ENCODE results near the gene ANKRD53. TPM values are rescaled to one million over a fixed set of nuclear protein-coding genes. Genes with fewer than 3 reads are reported as not detected.
A peak's percentile ranks its signal among the peaks of the same experiment; 100 is the strongest.

The ANKRD53 gene
- polyA plus RNA-seq, 1 donor from 2014 or later: not detected

DNA sequence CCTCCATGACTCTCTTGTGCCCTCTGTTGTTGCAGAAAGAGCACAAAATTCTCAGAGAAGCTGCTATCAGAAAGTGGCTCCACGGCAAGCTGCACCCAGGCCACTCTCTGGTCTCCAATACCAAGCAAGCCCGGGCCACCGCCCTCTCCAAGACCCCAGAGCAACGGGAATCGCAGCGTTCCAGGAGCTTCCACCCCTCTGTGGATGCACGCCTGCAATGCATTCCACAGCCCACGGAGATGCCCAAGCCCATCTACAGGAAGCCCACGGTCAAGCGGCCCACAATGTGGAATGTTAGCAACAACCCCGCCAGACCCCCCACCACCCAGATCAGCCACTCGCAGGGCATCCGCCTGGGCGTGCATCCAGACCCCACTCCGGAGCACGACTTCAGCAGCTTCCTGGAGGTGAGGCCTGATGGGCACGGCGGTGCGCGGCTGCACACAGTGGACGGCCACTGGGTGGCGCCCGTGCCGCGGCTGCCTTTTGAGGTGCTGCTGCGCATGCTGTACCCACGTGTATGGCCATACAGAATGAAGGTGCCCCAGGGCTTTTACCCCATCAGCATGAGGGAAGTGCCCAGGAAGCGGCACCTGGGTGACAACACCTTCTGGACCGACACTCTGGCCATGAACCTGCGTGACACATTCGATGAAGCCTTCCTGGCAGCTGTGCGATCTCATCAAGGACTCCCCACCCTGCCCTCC is 6.3 kb downstream of the ANKRD53 start:
- Histone ChIP-seq H3K36me3 (ENCODE audit: insufficient read depth, low read length) (peaks cover 8% of the 10 kb centered on the region), H3K27me3 (ENCODE audit: insufficient read depth, low read depth, low read length) (no peaks in the 10 kb centered on the region), H3K4me3 (ENCODE audit: low read length) (no peak overlapping the region), H3K9me3 (ENCODE audit: low read length) (no peaks in the 10 kb centered on the region), H3F3A (ENCODE audit: insufficient read depth, low read length, poor library complexity, severe bottlenecking) (no peaks in the 10 kb centered on the region), H2AFZ (ENCODE audit: low read depth, low read length) (no peak overlapping the region), H3K4me2 (ENCODE audit: low read length) (no peak overlapping the region), H3K9me2 (ENCODE audit: insufficient read depth, low read length) (no peaks in the 10 kb centered on the region), H3K9ac (ENCODE audit: low read length) (no peak overlapping the region), H3K27ac (ENCODE audit: low read length) (no peak overlapping the region), H4K20me1 (ENCODE audit: insufficient read depth) (no peaks in the 10 kb centered on the region), H3K79me2 (replicated peaks; ENCODE audit: insufficient read depth, low read length) (no peaks in the 10 kb centered on the region)
- no peak for TF ChIP-seq POLR2AphosphoS5 (IDR thresholded peaks at IDR 0.05)
- peak; percentile 50 for TF ChIP-seq RAD21 (conservative IDR thresholded peaks at IDR 0.05)
- no peak for TF ChIP-seq TAF1 (IDR thresholded peaks at IDR 0.05; ENCODE audit: low read depth)
- TF ChIP-seq MXI1 (conservative IDR thresholded peaks at IDR 0.05; ENCODE audit: poor library complexity, severe bottlenecking): peak; percentile 55
- TF ChIP-seq, protein P1, sequence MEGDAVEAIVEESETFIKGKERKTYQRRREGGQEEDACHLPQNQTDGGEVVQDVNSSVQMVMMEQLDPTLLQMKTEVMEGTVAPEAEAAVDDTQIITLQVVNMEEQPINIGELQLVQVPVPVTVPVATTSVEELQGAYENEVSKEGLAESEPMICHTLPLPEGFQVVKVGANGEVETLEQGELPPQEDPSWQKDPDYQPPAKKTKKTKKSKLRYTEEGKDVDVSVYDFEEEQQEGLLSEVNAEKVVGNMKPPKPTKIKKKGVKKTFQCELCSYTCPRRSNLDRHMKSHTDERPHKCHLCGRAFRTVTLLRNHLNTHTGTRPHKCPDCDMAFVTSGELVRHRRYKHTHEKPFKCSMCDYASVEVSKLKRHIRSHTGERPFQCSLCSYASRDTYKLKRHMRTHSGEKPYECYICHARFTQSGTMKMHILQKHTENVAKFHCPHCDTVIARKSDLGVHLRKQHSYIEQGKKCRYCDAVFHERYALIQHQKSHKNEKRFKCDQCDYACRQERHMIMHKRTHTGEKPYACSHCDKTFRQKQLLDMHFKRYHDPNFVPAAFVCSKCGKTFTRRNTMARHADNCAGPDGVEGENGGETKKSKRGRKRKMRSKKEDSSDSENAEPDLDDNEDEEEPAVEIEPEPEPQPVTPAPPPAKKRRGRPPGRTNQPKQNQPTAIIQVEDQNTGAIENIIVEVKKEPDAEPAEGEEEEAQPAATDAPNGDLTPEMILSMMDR (IDR thresholded peaks at IDR 0.05; ENCODE audit: poor library complexity, severe bottlenecking): peak; percentile 63
- no peak for TF ChIP-seq EP300 (conservative IDR thresholded peaks at IDR 0.05; ENCODE audit: poor library complexity, severe bottlenecking)
- TF ChIP-seq SMC3 (conservative IDR thresholded peaks at IDR 0.05; ENCODE audit: poor library complexity): peak; percentile 48
- no peak for TF ChIP-seq EZH2 (IDR thresholded peaks at IDR 0.05; ENCODE audit: borderline replicate concordance, insufficient read depth, low read length, poor library complexity, severe bottlenecking)
- TF ChIP-seq, protein P2, sequence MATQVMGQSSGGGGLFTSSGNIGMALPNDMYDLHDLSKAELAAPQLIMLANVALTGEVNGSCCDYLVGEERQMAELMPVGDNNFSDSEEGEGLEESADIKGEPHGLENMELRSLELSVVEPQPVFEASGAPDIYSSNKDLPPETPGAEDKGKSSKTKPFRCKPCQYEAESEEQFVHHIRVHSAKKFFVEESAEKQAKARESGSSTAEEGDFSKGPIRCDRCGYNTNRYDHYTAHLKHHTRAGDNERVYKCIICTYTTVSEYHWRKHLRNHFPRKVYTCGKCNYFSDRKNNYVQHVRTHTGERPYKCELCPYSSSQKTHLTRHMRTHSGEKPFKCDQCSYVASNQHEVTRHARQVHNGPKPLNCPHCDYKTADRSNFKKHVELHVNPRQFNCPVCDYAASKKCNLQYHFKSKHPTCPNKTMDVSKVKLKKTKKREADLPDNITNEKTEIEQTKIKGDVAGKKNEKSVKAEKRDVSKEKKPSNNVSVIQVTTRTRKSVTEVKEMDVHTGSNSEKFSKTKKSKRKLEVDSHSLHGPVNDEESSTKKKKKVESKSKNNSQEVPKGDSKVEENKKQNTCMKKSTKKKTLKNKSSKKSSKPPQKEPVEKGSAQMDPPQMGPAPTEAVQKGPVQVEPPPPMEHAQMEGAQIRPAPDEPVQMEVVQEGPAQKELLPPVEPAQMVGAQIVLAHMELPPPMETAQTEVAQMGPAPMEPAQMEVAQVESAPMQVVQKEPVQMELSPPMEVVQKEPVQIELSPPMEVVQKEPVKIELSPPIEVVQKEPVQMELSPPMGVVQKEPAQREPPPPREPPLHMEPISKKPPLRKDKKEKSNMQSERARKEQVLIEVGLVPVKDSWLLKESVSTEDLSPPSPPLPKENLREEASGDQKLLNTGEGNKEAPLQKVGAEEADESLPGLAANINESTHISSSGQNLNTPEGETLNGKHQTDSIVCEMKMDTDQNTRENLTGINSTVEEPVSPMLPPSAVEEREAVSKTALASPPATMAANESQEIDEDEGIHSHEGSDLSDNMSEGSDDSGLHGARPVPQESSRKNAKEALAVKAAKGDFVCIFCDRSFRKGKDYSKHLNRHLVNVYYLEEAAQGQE (IDR thresholded peaks at IDR 0.05; ENCODE audit: borderline replicate concordance): no peak

DNA sequence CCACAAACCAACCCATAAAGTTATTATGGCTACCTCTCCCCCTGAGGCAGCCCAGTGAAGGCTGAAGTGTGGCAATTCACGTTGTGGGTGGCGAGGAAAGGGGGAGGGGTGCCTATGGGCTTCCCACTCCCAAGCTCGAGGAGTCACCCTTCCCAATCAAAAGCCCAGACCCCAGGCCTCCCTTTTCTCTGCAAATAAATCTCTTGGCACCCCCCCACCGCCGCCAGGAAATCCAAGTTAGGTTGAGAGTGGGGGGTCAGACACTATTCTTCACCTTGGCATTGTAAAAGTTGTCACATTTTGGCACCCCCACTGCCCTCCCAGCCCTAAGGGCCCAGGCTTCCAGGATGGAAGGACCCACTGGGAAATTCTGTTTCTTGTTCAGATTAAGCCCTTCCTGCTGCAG is 6.9 kb downstream of the ANKRD53 start:
- Histone ChIP-seq H4K20me1 (ENCODE audit: insufficient read depth) (no peaks in the 10 kb centered on the region), H3K4me2 (ENCODE audit: low read length) (no peak overlapping the region), H3K79me2 (replicated peaks; ENCODE audit: insufficient read depth, low read length) (no peaks in the 10 kb centered on the region), H3K27me3 (ENCODE audit: insufficient read depth, low read depth, low read length) (no peaks in the 10 kb centered on the region), H3F3A (ENCODE audit: insufficient read depth, low read length, poor library complexity, severe bottlenecking) (no peaks in the 10 kb centered on the region), H3K27ac (ENCODE audit: low read length) (no peak overlapping the region), H3K9me2 (ENCODE audit: insufficient read depth, low read length) (no peaks in the 10 kb centered on the region), H3K9me3 (ENCODE audit: low read length) (no peaks in the 10 kb centered on the region), H2AFZ (ENCODE audit: low read depth, low read length) (no peak overlapping the region), H3K9ac (ENCODE audit: low read length) (no peak overlapping the region), H3K36me3 (ENCODE audit: insufficient read depth, low read length) (peaks cover 8% of the 10 kb centered on the region), H3K4me3 (ENCODE audit: low read length) (no peak overlapping the region)
- TF ChIP-seq EZH2 (IDR thresholded peaks at IDR 0.05; ENCODE audit: borderline replicate concordance, insufficient read depth, low read length, poor library complexity, severe bottlenecking) (no peak), EP300 (conservative IDR thresholded peaks at IDR 0.05; ENCODE audit: poor library complexity, severe bottlenecking) (no peak), MXI1 (conservative IDR thresholded peaks at IDR 0.05; ENCODE audit: poor library complexity, severe bottlenecking) (no peak), POLR2AphosphoS5 (IDR thresholded peaks at IDR 0.05) (no peak), TAF1 (IDR thresholded peaks at IDR 0.05; ENCODE audit: low read depth) (no peak), SMC3 (conservative IDR thresholded peaks at IDR 0.05; ENCODE audit: poor library complexity) (no peak)
- TF ChIP-seq, protein P1 (IDR thresholded peaks at IDR 0.05; ENCODE audit: poor library complexity, severe bottlenecking): no peak
- TF ChIP-seq, protein P2 (IDR thresholded peaks at IDR 0.05; ENCODE audit: borderline replicate concordance): no peak

Data from neural cell (in vitro differentiated cells).